Adrenal gland (tissue), 5 donors: ENCODE results near the gene PSMD5.

Experiments used
- POLR2A ChIP-seq, 2 donors: fragments of 450-650 bp; IDR thresholded peaks; one replicate each; pipeline ENCODE4 v1.6.1; 2017; ENCODE audit warnings: antibody characterized with exemption in 2 of 2, mild to moderate bottlenecking in 2 of 2, moderate library complexity in 1 of 2
- TF ChIP-seq, protein P1 (sequence below), 6 experiments: fragments of 450-650 bp in 4 of 6; fragments of 200-600 bp in 2 of 6; sonication (generic) in 1 of 6; IDR thresholded peaks; 1 replicate in 5 of 6; 2 replicates in 1 of 6; pipeline versions ENCODE4 v1.5.1 to v1.8.0; 2016 to 2021; ENCODE audit warnings: antibody characterized with exemption in 6 of 6, mild to moderate bottlenecking in 2 of 6, moderate library complexity in 1 of 6
- donor health status: DM: no; HTN: no; CAD: no.

- TF ChIP-seq, protein P1, sequence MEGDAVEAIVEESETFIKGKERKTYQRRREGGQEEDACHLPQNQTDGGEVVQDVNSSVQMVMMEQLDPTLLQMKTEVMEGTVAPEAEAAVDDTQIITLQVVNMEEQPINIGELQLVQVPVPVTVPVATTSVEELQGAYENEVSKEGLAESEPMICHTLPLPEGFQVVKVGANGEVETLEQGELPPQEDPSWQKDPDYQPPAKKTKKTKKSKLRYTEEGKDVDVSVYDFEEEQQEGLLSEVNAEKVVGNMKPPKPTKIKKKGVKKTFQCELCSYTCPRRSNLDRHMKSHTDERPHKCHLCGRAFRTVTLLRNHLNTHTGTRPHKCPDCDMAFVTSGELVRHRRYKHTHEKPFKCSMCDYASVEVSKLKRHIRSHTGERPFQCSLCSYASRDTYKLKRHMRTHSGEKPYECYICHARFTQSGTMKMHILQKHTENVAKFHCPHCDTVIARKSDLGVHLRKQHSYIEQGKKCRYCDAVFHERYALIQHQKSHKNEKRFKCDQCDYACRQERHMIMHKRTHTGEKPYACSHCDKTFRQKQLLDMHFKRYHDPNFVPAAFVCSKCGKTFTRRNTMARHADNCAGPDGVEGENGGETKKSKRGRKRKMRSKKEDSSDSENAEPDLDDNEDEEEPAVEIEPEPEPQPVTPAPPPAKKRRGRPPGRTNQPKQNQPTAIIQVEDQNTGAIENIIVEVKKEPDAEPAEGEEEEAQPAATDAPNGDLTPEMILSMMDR (IDR thresholded peaks at IDR 0.05) = no peak
- no peak for TF ChIP-seq POLR2A (IDR thresholded peaks at IDR 0.05)
Measured at GRCh38 chr9:120780367-120780766, 62.4 kb downstream of the PSMD5 start.
